ENCODE measurements around the gene RPRD1B.
"Not testable (repeated sequence)": the region's sequence is repeated elsewhere in the genome, so short reads cannot be mapped to it uniquely, and the experiment has no call there.

The RPRD1B gene

DNA sequence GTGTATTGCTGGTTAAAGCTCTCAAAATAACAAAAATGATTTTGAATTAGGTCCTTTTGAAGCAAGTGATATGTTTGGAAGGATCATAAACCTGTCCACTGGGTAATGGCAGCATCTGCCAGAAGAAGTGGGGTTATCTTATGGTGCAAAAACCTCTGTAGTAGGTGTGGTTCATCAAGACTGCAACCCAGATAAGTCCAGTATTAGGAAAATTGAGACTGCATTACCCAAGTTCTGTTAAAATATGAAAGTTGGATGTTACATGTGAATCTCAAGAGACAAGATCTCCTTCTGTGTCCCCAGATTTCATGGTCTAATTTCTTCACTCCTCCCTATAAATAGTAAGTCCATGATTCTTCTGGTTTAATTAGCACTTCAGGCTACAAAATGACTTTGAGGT is 59.4 kb downstream of the RPRD1B start:
- DNase-seq (ENCODE audit: insufficient read length, low spot score) (no peak), FAIRE-seq (peak; percentile 60)
- TF ChIP-seq POLR2AphosphoS5 (IDR thresholded peaks at IDR 0.05; ENCODE audit: low read depth, low read length), result no peak
- no peak for TF ChIP-seq TAF1 (IDR thresholded peaks at IDR 0.05; ENCODE audit: low read depth, low read length)

DNA sequence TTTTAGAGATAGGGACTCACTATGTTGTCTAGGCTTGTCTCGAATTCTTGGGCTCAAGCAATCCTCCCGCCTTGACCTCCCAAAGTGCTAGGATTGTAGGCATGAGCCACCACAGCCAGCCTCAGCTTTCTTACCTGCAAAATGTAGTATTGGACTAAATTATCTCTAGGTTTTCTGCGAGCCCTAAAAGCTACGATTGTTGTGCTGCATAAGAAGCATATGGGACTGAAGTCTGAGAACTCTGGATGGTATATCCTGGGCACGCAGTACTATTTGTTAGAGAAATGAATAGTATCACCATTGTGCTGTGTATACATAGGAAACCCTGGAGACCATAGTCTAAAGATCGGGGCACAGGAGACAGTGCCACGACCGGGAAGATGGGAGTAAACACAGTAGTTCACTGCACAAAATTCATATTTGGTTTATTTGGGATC is 60.1 kb downstream of the RPRD1B start:
- FAIRE-seq (no peak), DNase-seq (ENCODE audit: insufficient read length, low spot score) (no peak)
- TF ChIP-seq POU2F2 (IDR thresholded peaks at IDR 0.05; ENCODE audit: low read depth, low read length) (no peak), PAX5 (IDR thresholded peaks at IDR 0.05; ENCODE audit: insufficient read depth, low read length, severe bottlenecking) (no peak), SPI1 (IDR thresholded peaks at IDR 0.05; ENCODE audit: low read depth, low read length) (no peak), POLR2AphosphoS5 (IDR thresholded peaks at IDR 0.05; ENCODE audit: low read depth, low read length) (no peak)

DNA sequence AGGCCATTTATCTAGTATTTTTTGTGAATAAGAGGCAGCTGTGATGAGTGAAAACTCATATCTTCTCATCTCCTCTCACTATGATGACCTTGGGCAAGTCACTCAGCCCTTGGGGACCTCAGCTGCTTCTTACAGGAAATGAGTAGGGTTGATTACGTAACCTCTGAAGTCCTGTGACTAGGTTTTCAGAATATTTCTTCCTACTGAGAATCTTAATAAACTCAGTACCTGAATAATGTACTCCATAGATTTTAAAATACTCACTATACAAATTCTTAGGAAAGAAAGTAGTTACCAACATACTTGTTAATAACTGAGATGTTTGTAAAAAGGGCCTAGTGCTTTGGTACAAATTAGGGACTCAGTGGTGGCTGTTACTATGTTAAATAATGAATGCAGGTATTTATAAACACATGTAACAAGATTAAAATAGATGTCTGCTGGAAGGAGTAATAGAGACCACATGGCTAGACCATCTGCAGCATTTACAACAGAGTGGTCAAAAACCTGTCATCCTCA is 60.9 kb downstream of the RPRD1B start:
- FAIRE-seq, result no peak
- DNase-seq (ENCODE audit: insufficient read length, low spot score), result peak; percentile 25
- TF ChIP-seq POLR2A (IDR thresholded peaks at IDR 0.05; ENCODE audit: low read depth, low read length), result no peak
- 0 out of 2 replicates have a peak, but pooled peaks have one; percentile 2 for TF ChIP-seq SPI1 (IDR thresholded peaks at IDR 0.05; ENCODE audit: low read depth, low read length)

DNA sequence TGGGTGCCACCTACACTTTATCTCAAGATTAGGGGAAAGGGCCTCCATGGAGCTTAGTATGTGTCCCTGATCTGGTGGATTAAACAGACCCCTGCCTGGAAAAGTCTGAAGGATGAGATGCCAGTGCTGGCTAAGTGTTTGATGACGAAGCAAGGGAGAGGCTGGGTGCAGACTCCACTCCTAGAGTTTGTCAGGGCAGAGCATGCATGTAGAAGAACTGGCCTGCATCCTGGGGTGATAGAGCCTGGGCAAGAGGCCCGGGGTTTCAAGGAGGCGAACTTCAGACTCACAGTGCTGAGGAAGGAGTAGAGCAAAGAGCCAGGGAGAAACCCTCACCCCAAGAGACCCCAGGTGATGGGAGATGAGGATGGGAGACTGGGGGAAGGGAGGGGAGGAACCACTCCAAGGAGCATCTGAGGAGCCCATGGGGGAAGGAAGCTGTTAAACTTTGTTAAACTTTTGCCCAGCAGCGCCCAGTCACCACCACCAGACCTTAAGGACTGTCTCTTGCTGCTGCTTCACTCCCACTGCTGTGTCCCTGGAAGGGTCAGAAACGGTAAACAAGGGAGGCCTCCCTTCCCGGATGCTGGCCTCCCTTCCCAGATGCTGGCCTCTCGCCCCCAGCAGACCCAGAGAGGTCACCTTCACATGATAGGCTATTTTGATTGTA is 61.6 kb downstream of the RPRD1B start:
- TF ChIP-seq POLR2AphosphoS5 (IDR thresholded peaks at IDR 0.05; ENCODE audit: low read depth, low read length) (0 out of 2 replicates have a peak, but pooled peaks have one; percentile 11), POLR2A (IDR thresholded peaks at IDR 0.05; ENCODE audit: low read depth, low read length) (no peak)
- FAIRE-seq (peak; percentile 43), DNase-seq (ENCODE audit: insufficient read length, low spot score) (no peak)

DNA sequence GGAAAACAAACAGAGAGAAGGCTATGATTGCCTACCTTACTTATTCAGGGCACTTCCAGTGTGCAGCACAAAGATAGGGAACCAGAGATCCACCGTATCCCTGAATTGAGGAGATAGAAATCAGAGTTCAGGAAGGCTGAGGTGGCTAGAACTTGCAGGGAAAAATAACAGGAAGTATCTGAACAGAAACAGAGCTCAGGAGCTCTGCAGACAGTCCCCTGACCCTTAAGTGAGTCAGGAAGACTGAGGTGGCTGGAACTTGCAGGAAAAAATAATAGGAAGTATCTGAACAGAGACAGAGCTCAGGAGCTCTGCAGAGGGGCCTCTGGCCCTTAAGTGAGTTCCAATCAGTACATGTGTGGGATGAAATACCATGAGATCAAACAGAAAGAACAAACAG is 65.4 kb downstream of the RPRD1B start:
- no peak for FAIRE-seq
- no peak for TF ChIP-seq PAX5 (IDR thresholded peaks at IDR 0.05; ENCODE audit: insufficient read depth, low read length, severe bottlenecking)
- TF ChIP-seq POLR2AphosphoS5 (IDR thresholded peaks at IDR 0.05; ENCODE audit: low read depth, low read length), result no peak
- no peak for TF ChIP-seq POU2F2 (IDR thresholded peaks at IDR 0.05; ENCODE audit: low read depth, low read length)
- no peak for TF ChIP-seq TAF1 (IDR thresholded peaks at IDR 0.05; ENCODE audit: low read depth, low read length)
- no peak for TF ChIP-seq POLR2A (IDR thresholded peaks at IDR 0.05; ENCODE audit: low read depth, low read length)
- TF ChIP-seq SPI1 (IDR thresholded peaks at IDR 0.05; ENCODE audit: low read depth, low read length), result no peak

DNA sequence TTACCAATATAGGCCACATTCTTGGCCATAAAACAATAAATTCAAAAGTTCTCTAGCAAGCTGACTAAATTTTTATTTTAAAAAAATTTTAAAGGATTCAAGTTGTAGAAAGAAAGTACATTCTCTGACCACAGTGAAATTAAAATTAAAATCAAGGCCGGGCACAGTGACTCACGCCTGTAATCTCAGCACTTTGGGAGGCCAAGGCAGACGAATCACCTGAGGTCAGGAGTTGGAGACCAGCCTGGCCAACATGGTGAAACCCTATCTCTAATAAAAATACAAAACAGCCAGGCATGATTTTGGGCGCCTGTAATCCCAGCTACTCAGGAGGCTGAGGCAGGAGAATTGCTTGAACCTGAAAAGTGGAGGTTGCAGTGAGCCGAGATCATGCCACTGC is 68.7 kb downstream of the RPRD1B start:
- not testable (repeated sequence) for FAIRE-seq

More for the DNA sequence above, 65.4 kb downstream of the RPRD1B start:
- DNase-seq (ENCODE audit: insufficient read length, low spot score), result no peak

DNA sequence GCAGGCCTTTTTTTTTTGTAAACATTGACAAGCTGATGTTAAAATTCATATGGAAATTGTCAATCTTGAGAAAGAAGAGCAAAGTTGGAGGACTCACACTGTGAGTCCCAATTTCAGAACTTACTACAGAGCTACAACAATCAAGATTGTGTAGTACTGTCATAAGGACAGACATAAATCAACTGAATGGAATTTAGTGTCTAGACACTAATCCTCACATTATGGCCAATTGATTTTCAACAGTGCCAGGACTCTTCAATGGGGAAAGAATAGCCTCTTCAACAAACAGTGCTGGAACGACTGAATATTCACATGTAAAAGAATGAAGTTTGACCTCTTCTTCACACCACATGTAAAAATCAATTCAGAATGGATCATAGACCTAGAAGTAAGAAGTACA is 70.7 kb downstream of the RPRD1B start:
- no peak for DNase-seq (ENCODE audit: insufficient read length, low spot score)
- no peak for FAIRE-seq
- no peak for TF ChIP-seq POU2F2 (IDR thresholded peaks at IDR 0.05; ENCODE audit: low read depth, low read length)

More for the DNA sequence above, 68.7 kb downstream of the RPRD1B start:
- DNase-seq (ENCODE audit: insufficient read length, low spot score), result not testable (repeated sequence)

DNA sequence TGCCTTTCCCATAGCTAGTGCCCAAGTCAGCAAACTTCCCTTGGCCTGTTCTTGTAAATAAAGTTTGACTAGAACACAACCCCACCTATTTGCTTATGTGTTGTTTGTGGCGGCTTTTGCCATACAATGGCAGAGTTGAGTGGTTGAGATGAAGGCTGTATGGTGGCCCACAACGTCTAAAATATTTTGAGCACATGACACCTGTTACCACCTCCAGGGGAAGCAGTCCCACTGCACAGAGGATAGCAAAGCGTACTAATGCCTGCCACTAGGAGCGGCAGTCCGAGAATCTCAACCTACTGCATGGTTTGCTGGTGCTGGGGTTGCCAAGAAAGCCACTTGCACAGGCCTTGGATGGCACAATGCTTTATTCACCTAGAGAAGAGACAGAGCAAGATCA is 72.9 kb downstream of the RPRD1B start:
- TF ChIP-seq SPI1 (IDR thresholded peaks at IDR 0.05; ENCODE audit: low read depth, low read length), result no peak
- TF ChIP-seq POLR2A (IDR thresholded peaks at IDR 0.05; ENCODE audit: low read depth, low read length), result no peak
- no peak for TF ChIP-seq POU2F2 (IDR thresholded peaks at IDR 0.05; ENCODE audit: low read depth, low read length)
- no peak for TF ChIP-seq TAF1 (IDR thresholded peaks at IDR 0.05; ENCODE audit: low read depth, low read length)
- no peak for TF ChIP-seq POLR2AphosphoS5 (IDR thresholded peaks at IDR 0.05; ENCODE audit: low read depth, low read length)
- no peak for TF ChIP-seq PAX5 (IDR thresholded peaks at IDR 0.05; ENCODE audit: insufficient read depth, low read length, severe bottlenecking)
- FAIRE-seq (no peak), DNase-seq (ENCODE audit: insufficient read length, low spot score) (no peak)

DNA sequence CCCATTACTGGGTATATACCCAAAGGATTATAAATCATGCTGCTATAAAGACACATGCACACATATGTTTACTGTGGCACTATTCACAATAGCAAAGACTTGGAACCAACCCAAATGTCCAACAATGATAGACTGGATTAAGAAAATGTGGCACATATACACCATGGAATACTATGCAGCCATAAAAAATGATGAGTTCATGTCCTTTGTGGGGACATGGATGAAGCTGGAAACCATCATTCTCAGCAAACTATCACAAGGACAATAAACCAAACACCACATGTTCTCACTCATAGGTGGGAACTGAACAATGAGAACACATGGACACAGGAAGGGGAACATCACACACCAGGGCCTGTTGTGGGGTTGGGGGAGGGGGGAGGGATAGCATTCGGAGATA is 73.8 kb downstream of the RPRD1B start:
- DNase-seq (ENCODE audit: insufficient read length, low spot score); FAIRE-seq: not testable (repeated sequence)

DNA sequence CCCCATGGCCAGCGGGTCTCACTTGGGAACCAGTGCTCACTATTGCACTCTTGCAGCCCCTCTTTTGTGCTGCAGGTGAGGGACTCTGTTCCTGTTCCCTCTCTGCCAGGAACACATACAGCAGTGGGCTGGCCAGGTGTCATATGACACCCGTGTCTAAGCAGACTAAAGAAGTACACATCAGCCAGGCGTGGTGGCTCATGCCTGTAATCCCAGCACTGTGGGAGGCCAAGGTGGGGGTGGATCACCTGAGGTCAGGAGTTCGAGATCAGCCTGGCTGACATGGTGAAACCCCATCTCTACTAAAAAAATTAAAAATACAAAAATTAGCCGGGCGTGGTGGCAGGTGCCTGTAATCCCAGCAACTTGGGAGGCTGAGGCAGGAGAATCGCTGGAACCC is 74.4 kb downstream of the RPRD1B start:
- DNase-seq (ENCODE audit: insufficient read length, low spot score); FAIRE-seq: not testable (repeated sequence)

DNA sequence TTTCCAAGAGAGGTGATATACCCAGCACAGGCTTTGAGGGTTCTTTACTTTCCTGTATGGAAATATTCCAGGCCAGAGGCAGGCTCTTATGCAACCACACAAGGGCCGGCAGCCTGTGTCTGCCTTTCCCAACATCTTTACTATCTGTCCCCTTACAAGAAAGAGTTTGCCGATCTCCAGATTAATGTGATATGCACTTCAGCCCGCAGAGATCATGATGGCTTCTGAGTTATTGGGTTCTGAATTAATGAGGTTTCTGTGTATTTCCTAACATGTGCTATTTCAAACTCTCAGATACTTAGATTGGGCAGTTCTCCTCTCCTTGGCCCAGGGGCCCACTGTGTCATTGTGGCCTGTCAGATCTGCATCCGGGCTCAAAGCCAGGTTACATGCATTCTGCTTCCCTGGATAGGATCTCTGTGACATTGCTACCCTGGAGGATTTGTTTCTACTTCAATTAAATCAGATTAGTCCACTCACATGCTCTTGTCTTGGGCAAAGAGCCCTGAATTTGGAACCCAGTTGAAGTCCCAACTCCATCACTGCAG is 75.0 kb downstream of the RPRD1B start:
- DNase-seq (ENCODE audit: insufficient read length, low spot score) (no peak), FAIRE-seq (no peak)
- TF ChIP-seq POLR2AphosphoS5 (IDR thresholded peaks at IDR 0.05; ENCODE audit: low read depth, low read length) (no peak), TAF1 (IDR thresholded peaks at IDR 0.05; ENCODE audit: low read depth, low read length) (no peak), POU2F2 (IDR thresholded peaks at IDR 0.05; ENCODE audit: low read depth, low read length) (no peak), POLR2A (IDR thresholded peaks at IDR 0.05; ENCODE audit: low read depth, low read length) (no peak)
